DMS53 treated with DMSO at 0.1 percent for 48 hours (cell line): ENCODE data around the gene CHST11.
"Not testable (repeated sequence)": the region's sequence is repeated elsewhere in the genome, so short reads cannot be mapped to it uniquely, and the experiment has no call there.

ENCODE experiments used
- DNase-seq: peaks from one replicate; lab custom pipeline; 2025; ENCODE audit not compliant: unreplicated experiment; lab: John Stamatoyannopoulos, UW

CHST11 gene

DNA sequence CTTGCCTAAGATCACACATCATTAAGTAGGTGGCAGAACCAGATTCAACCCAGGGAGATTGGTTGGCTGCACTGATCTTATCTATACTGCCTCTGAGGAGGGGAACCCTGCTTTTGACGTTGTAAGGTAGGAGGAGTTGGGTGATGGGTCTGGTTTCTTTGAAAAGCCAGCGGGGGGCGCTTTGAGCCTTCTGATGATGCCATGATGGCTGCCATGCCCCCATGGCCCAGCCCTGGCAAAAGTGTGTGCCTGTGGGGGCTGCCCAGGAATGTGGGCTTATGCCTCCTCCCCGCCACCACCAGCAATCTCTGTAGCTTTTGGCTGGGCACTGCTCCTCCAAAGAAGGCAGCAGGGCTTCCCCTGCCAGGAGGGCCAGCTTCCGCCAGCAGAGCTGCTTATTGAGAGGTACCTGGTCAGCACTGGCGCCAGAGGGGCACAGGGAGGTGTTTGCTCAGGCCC lies 277.0 kb downstream of the CHST11 start:
- peak; percentile 17 for DNase-seq

DNA sequence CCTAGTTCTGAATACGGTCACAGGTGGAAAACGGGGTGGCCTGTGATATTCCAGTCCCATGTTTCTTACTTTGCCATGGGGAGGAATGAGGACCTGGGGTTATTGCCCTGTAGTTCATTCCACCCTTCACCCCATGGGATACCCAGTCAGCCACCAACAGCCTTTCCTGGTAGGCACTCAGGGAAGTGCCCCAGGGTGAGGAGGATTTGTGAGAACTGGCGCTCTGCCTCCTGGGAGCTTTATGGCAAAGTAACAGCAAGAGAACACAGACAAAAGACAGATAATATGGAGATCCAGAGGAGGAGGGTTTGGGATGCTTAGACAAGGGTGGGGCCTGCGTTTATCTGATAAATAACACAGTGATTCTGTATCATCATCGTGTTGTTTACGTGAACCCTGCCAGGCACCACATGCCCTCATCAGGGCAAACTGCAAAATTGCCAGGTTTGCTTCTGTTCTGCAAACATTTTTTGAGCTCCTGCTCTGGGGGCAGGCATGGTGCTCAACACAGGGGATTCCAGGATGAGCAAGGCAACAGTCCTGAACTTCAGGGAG lies 277.9 kb downstream of the CHST11 start:
- DNase-seq = no peak

- DNase-seq = no peak
Measured at GRCh38 chr12:104735801-104736200, 279.1 kb downstream of the CHST11 start.

DNA sequence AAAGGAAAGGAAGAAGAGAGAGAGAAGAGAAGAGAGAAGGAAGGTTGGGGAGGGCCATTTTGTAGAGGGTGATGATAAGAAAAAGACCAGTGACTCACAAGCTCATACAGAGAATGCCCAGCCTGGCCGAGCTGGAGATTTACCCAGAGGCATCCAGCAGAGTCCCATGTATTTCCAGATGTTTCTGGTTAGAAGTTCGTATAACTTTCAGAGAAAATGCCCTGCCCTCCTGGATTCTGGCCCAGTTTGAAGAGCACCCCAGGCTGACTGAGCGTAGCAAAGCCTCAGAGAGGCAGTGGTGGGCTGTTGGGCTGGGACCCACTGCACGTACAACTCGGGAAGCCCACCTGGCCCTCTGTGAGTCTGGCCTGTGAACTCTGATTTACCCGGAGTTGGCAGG lies 279.6 kb downstream of the CHST11 start:
- DNase-seq = no peak

DNA sequence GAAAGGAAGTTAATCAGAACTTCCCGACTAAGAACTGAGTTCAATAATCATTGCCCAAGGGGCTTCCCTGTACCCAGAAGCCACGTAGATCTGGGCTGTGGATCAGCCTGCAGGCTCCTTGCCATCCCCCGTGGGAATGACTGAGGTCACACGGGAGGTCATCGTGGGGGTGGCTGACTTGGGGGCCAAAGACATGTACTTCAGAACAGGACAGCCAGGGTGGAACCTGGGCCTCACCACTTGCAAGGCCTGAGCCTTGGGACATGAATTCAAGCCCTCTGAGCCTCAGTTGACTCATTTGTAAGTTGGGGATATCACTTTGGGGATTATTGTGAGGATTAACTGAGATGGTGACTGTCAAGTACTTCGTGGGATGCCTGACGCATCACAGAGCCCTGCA lies 280.4 kb downstream of the CHST11 start:
- no peak for DNase-seq

- no peak for DNase-seq
Measured at GRCh38 chr12:104737791-104738301, 281.1 kb downstream of the CHST11 start.

GRCh38 chr12:104738331-104738730 lies 281.6 kb downstream of the CHST11 start:
- no peak for DNase-seq

- DNase-seq = no peak
Measured at GRCh38 chr12:104738776-104739642, 282.3 kb downstream of the CHST11 start.

- DNase-seq = no peak
Measured at GRCh38 chr12:104740668-104741067, 283.9 kb downstream of the CHST11 start.

- no peak for DNase-seq
Measured at GRCh38 chr12:104741077-104741476, 284.3 kb downstream of the CHST11 start.

- no peak for DNase-seq
Measured at GRCh38 chr12:104741497-104742367, 285.0 kb downstream of the CHST11 start.

DNA sequence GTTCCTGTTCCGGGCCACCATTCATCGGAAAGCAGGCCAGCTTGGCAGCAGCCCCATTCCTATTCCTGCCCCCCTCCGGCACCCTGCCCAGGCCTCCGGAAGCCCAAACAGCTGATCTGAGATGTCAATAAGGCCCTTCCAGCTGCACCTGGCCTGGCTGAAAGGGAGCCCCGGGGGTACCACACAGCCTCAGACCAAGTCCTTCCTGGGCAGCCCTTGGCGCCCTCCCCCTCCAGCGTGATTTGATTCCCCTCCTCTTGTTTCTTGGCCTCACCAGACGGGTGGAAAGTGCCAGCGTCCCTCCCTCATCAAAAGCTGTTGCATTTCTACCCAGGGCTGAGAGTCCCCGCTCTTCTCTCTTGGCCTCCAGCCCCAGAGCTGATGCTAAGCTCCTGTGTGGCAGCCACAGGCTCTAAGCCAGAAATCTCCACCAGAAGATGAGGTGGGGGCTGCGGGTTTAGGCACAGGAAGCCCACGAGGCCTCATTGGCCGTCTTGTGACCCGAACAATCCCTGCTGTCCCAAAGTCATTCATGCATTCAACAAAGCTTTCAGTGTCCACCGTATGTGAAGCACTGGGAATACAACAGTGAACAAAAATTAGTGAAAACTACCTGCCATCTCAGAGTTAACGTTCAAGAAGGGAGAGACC lies 285.9 kb downstream of the CHST11 start:
- no peak for DNase-seq

- DNase-seq = no peak
Measured at GRCh38 chr12:104743202-104743580, 286.4 kb downstream of the CHST11 start.

DNA sequence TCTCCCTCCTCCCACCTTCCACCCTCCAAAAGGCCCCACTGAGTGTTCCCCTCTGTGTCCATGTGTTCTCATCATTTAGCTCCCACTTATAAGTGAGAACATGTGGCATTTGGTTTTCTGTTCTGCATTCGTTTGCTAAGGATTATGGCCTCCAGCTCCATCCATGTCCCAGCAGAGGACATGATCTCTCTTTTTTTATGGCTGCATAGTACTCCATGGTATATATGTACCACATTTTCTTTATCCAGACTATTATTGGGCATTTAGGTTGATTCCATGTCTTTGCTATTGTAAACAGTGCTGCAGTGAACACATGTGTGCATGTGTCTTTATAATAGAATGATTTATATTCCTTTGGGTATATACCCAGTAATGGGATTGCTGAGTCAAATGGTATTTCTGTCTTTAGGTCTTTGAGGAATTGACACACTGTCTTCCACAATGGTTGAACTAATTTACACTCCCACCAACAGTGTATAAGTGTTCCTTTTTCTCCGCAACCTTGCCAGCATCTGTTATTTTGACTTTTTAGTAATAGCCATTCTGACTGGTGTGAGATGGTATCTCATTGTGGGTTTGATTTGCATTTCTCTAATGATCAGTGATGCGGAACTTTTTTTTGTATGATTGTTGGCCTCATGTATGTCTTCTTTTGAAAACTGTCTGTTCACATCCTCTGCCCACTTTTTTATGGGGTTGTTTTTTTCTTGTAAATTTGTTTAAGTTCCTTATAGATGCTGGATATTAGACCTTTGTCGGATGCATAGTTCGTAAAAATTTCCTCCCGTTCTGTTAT lies 287.2 kb downstream of the CHST11 start:
- DNase-seq = not testable (repeated sequence)

DNA sequence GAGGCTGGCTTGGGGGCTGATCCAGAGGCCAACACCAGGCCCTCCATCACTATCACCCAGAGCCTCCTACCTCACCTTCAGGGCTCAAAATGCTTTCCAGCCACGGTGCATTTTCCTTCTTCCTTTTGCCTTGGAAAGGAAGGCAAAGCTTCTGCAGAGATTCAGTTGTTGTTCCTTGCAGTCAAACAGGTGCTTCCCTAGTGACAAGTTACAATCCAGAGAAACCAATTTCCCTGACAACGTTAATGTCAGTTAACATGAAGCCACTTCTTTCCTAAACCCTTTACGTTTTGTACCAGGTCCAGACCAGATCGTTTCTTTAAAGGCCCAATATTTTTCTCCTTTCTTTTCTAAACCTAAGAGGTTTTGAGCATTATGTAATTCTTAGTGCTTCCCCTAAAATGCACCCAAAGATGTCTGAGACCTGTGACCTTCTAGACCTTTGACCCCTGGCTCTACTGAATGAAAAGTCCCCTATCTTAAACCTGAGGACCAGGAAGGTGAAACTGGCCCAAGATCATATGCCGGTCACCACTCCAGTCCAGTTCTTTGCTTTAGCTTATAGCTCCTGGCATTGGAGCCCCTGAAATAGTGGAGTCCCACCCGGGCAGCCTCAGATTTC lies 289.8 kb downstream of the CHST11 start:
- no peak for DNase-seq

- DNase-seq = no peak
Measured at GRCh38 chr12:104747330-104747729, 290.6 kb downstream of the CHST11 start.

DNA sequence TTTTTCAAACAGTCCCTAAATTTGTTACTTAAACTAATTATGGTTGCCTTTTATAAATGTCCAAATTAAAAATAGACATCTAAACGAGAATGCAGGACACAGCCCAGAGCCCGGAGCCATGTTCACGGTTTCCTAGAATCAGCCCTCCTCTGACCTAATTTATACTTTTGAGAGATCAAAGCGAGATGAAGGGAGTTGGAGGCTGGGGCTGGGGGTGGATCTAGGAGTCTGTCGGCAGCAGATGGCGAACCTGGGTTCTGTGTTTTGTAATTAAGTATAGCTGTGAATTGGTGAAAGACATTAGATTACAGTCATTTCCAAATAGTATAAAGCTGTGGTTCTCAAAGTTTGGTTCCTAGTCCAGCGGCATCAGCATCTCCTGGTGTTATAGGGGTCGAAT lies 291.2 kb downstream of the CHST11 start:
- DNase-seq = no peak

DNA sequence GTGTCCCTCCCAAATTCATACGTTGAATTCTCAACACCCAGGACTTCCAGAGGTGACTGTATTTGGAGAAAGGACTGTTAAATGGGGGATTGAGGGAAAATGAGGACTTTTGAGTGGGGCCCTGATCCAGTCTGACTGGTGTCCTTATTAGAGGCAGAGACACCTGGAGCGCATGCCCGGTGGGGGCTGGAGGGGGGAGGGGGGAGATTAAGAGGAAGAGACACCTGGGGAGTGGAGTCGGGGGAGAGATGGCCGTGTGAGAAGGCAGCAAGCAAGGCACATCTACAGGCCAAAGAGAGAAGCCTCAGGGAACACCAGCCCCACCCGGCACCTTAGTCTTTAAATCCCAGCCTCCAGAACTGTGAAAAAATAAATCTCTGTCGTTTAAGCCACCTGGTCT lies 291.6 kb downstream of the CHST11 start:
- no peak for DNase-seq

DNA sequence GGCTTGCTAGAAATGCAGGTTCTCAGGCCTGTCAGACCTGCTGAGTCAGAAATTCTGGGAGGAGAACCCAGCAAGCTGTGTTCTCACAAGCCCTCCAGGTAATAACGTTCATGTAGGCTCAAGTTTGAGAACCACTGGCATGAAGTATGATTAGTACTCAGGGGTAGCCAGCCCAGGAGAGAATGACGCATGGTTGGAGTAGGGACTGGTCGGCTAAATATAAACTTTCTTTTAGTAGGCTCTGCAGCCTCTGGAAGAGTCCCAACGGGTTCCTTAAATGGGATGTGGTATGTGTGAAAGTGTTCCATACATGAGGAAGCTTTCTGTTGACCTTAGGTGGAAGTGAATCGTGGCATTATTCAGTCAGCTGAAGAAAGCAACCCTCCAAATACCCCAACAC lies 292.0 kb downstream of the CHST11 start:
- DNase-seq = no peak

DNA sequence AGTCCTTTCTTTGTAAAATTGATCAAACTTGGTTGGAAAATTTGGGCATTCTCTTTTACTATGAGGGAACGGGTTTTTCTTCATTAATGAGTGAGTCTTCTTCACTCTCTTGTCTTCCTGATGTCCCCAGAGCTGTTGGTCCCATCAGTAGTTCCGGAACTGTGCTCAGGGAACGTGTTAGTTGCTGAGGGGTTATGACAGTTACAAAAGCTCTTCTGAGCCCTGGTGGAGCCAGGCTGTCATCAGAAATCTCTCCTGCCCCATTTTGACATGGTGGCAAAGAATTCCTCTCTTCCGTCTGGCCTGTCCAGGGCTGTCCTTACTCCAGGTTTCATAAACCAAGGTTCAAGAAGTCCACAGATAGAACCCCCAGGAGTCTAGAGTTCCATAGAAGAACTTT lies 292.8 kb downstream of the CHST11 start:
- no peak for DNase-seq
